Activated CD4-positive, CD25-positive, alpha-beta regulatory T cell (primary cell): ENCODE data around the gene FXYD5.
A peak's percentile ranks its signal among the peaks of the same experiment; 100 is the strongest.

ENCODE experiments used
- DNase-seq, 4 experiments: peaks; one replicate each; lab custom pipeline; 2025; lab: John Stamatoyannopoulos, UW

The FXYD5 gene

GRCh38 chr19:35214766-35215422, 60.4 kb downstream of the FXYD5 start:
- DNase-seq, result no peak

- no peak for DNase-seq
Measured at GRCh38 chr19:35216016-35216832, 61.7 kb downstream of the FXYD5 start.

GRCh38 chr19:35216833-35217648, 62.5 kb downstream of the FXYD5 start:
- DNase-seq, result peak in 2 of 4 experiments; percentile 23 to 36

- DNase-seq, result no peak
Measured at GRCh38 chr19:35217649-35217990, 63.1 kb downstream of the FXYD5 start.

- DNase-seq, result no peak
Measured at GRCh38 chr19:35219008-35219407, 64.5 kb downstream of the FXYD5 start.
